Stimulated activated memory B cell treated with anti-CD40 and anti-IgM and Interleukin-4, amounts not matched to agents 10 μg/mL and 1 μg/mL and 100 μg/mL, for 72 hours (primary cell): Measurements from ENCODE around the gene SIVA1.

Experiments used
- ATAC-seq: fragments of 150-1000 bp; cut with Tn5 transposase; 2 replicates; pipeline ENCODE4 v1.10.0; 2021
- H3K27ac Mint-ChIP-seq: one replicate; pipeline ENCODE4 v1.8.0; 2022; ENCODE audit warnings: mild to moderate bottlenecking, mixed read lengths
- H3K27me3 Mint-ChIP-seq: one replicate; pipeline ENCODE4 v1.8.0; 2022; ENCODE audit warnings: mixed read lengths
- H3K36me3 Mint-ChIP-seq: one replicate; pipeline ENCODE4 v1.8.0; 2022; ENCODE audit warnings: mixed read lengths
- H3K4me1 Mint-ChIP-seq: one replicate; pipeline ENCODE4 v1.8.0; 2022; ENCODE audit warnings: mixed read lengths
- H3K4me3 Mint-ChIP-seq: one replicate; pipeline ENCODE4 v1.8.0; 2022; ENCODE audit warnings: mild to moderate bottlenecking, moderate library complexity, mixed read lengths
- H3K9me3 Mint-ChIP-seq: one replicate; pipeline ENCODE4 v1.8.0; 2022; ENCODE audit warnings: mixed read lengths

SIVA1 gene

DNA sequence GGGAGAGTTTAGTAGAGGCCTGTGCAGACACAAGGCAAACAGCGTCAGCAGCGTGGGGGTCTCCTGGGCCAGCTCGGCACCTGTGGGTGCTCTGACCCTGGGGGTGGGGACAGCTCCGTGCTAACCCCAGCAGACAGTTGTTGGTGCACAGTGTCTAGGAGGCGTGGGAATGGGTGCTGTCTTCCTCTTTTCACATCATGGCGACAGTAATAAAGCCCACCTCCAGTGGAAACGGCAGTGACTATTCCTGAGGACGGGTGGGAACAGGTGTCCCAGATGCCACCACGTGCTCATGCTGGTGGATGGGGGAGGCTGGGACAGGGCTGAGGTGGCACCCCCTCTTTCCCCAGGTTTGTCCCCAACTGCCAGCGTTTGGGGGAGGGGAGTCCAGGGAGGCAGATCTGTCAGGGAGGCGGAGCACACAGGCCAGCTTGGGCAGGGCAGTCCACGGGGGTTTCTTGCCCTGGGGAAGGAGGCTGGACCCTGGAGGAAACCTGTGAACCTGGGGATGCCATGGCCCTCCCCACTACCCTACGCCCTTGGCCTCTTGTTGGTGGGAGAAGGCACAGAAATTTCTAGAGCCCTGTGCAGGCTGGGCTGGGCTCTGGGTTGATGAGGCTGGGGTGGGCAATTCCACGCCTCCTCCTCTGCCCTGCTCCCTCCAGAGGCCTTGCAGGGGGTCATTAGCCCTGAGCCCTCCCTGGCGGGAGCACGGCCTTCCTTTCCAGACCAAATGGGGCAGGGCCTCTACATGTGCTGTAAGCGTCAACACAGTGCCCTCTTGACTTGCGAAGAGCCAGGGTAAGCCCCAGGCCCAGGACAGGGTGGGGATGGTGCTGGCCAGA is 51.8 kb downstream of the SIVA1 start:
- no peaks in the 10 kb centered on the region for H3K27me3 Mint-ChIP-seq
- H3K9me3 Mint-ChIP-seq, result no peaks in the 10 kb centered on the region
- ATAC-seq, result no peak
- H3K36me3 Mint-ChIP-seq, result no peaks in the 10 kb centered on the region
- no peak overlapping the region for H3K27ac Mint-ChIP-seq
- H3K4me3 Mint-ChIP-seq, result no peak overlapping the region
- peaks cover 43% of the 10 kb centered on the region for H3K4me1 Mint-ChIP-seq

DNA sequence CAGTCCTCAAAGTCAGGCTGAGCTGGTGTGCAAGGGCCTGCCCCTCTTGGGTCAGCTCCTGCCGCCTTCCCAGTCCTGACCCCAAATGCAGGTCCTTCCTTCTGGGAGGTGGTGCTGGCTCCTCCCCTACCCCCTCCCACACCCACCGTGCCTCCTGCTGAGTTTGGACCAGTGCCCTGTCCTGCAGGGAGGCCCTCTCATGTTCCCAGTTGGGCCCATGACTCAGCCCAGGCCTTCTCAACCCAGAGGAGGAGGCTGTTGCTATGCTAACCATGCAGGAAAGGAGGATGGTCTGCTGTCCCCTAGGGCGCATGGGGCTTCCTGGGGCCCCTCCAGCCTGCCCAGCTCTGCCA is 52.4 kb downstream of the SIVA1 start:
- no peak for ATAC-seq
- H3K27ac Mint-ChIP-seq, result no peak overlapping the region
- H3K4me3 Mint-ChIP-seq, result no peak overlapping the region
- peaks cover 40% of the 10 kb centered on the region for H3K4me1 Mint-ChIP-seq
- H3K9me3 Mint-ChIP-seq, result no peaks in the 10 kb centered on the region
- no peaks in the 10 kb centered on the region for H3K36me3 Mint-ChIP-seq
- H3K27me3 Mint-ChIP-seq, result no peaks in the 10 kb centered on the region

DNA sequence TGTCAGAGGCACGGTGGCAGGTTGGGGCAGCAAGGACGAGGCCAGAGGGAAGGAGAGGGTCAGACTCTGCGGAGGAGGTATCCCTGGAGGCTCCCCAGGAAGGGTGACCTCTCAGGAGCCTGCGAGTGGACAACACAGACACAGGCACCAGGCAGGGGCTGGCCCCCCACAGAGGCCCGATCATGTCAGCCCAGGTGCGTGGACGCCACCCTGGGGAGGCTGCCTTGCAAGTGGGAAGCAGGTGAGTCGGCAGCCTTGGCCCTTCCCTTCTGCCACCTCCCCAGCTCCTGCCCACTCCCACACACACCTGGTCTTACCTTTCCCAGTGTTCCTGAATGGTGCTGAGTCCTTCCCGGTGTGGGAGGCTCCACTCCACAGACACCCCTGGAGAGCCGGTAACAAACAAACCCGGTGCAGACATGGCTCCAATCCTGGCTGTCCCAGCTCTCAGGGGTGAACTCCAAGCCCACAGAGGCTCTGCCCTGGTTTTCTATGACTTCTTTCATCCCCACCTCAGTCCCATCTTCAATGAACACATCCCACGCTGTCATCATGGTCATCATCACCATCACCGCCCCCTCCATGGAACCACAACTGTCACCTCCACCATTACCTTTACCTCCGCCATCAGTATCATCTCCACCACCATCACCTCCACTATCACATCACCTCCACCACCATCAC is 53.1 kb downstream of the SIVA1 start:
- Mint-ChIP-seq H3K9me3 (no peaks in the 10 kb centered on the region), H3K27me3 (no peaks in the 10 kb centered on the region), H3K27ac (no peak overlapping the region), H3K4me3 (no peak overlapping the region), H3K4me1 (peaks cover 43% of the 10 kb centered on the region), H3K36me3 (no peaks in the 10 kb centered on the region)
- no peak for ATAC-seq

DNA sequence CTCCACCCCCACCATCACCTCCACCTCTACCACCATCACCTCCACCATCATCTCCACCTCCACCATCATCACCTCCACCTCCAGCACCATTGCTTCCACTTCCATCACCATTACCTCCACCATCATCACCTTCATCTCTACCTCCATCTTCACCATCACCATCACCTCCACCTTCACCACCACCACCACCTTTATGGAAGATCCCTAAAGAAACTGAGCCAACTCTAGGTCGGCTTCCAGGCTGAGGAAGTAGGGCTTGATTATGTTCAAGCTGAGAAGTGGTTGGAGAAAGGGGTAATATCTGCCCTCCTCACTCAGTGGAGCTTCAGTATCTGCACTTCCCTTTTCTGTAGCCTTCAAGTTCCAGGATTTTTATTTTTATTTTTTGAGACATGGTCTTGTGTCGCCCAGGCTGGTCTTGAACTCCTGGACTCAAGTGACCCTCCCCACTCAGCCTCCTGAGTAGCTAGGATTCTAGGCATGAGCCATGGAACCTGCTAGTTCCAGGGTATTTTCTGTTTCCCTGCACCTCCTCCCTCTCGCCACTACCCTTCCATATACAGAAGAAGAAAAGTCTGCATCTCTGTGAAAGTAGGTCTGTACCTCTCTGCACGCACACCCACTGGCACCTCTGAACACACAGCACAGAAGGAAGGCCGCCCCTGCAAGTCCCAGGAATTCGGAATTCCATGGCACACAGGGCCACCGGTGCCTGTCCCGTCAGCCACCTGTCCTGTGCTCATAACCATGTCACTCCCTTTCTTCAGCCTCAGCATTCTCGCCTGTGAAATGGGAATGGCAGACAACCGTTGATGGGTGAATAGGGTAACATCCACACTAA is 53.9 kb downstream of the SIVA1 start:
- Mint-ChIP-seq H3K27me3 (no peaks in the 10 kb centered on the region), H3K36me3 (no peaks in the 10 kb centered on the region), H3K4me1 (peaks cover 36% of the 10 kb centered on the region), H3K27ac (peak overlapping the region; percentile 46), H3K9me3 (no peaks in the 10 kb centered on the region), H3K4me3 (no peak overlapping the region)
- ATAC-seq, result no peak

DNA sequence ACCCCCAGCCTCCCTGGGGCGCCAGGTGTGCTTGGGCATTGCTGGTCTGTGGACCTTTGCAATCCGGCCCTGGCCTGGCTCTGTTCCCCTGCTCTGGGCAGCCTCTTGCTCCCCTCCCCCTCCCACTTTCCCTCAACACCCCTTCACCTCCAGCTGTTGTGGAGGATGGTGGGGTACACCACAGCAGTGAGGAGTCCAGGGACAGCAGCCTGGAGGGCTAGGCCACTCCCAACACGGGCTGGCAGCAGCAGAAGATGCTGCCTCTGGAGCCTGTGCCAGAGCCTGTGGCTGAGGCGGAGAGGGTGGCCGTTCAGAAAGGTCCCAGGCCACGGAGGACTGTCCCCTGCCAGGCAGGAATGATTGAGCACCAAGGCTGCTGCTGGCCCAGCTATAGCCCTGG is 55.5 kb downstream of the SIVA1 start:
- Mint-ChIP-seq H3K4me3 (no peak overlapping the region), H3K27me3 (no peaks in the 10 kb centered on the region), H3K4me1 (peaks cover 28% of the 10 kb centered on the region), H3K36me3 (no peaks in the 10 kb centered on the region), H3K27ac (no peak overlapping the region), H3K9me3 (no peaks in the 10 kb centered on the region)
- ATAC-seq, result no peak
